ENCODE data around the gene AJM1. TPM values are rescaled to one million over a fixed set of nuclear protein-coding genes. Genes with fewer than 3 reads are reported as not detected.

AJM1 gene
- total RNA-seq, 1 donor from 2014 or later: 2.2 TPM

GRCh38 chr9:136857581-136858412 is 15.5 kb downstream of the AJM1 start:
- no peak overlapping the region for H3K4me3 ChIP-seq (ENCODE audit: low read depth, low read length)
- TF ChIP-seq CTCF (conservative IDR thresholded peaks at IDR 0.05; ENCODE audit: low read depth, low read length): no peak
- DNase-seq (ENCODE audit: low read depth): no peak

GRCh38 chr9:136858452-136858843 is 16.2 kb downstream of the AJM1 start:
- DNase-seq (ENCODE audit: low read depth): no peak
- no peak overlapping the region for H3K4me3 ChIP-seq (ENCODE audit: low read depth, low read length)
- TF ChIP-seq CTCF (conservative IDR thresholded peaks at IDR 0.05; ENCODE audit: low read depth, low read length): no peak

- no peak for DNase-seq (ENCODE audit: low read depth)
- TF ChIP-seq CTCF (conservative IDR thresholded peaks at IDR 0.05; ENCODE audit: low read depth, low read length): no peak
- H3K4me3 ChIP-seq (ENCODE audit: low read depth, low read length): no peak overlapping the region
Measured at GRCh38 chr9:136858844-136859757, 16.8 kb downstream of the AJM1 start.

GRCh38 chr9:136860529-136860928 is 18.3 kb downstream of the AJM1 start:
- no peak for TF ChIP-seq CTCF (conservative IDR thresholded peaks at IDR 0.05; ENCODE audit: low read depth, low read length)
- no peak overlapping the region for H3K4me3 ChIP-seq (ENCODE audit: low read depth, low read length)
- DNase-seq (ENCODE audit: low read depth): no peak

GRCh38 chr9:136860933-136861873 is 18.9 kb downstream of the AJM1 start:
- no peak for DNase-seq (ENCODE audit: low read depth)
- no peak for TF ChIP-seq CTCF (conservative IDR thresholded peaks at IDR 0.05; ENCODE audit: low read depth, low read length)
- no peak overlapping the region for H3K4me3 ChIP-seq (ENCODE audit: low read depth, low read length)

GRCh38 chr9:136861874-136862457 is 19.7 kb downstream of the AJM1 start:
- no peak for DNase-seq (ENCODE audit: low read depth)
- TF ChIP-seq CTCF (conservative IDR thresholded peaks at IDR 0.05; ENCODE audit: low read depth, low read length): no peak
- H3K4me3 ChIP-seq (ENCODE audit: low read depth, low read length): no peak overlapping the region
